ENCODE data around the gene SDHAF2.

SDHAF2 gene

GRCh38 chr11:61472868-61473267 lies 42.9 kb downstream of the SDHAF2 start:
- no peak for TF ChIP-seq CTCF (IDR thresholded peaks at IDR 0.05; ENCODE audit: low read depth, low read length, missing control alignments)
- no peak for DNase-seq (ENCODE audit: extremely low read depth, low read depth)
- no peak overlapping the region for H3K4me3 ChIP-seq (replicated peaks; ENCODE audit: low read depth, low read length)

- no peak overlapping the region for H3K4me3 ChIP-seq (replicated peaks; ENCODE audit: low read depth, low read length)
- DNase-seq (ENCODE audit: extremely low read depth, low read depth): no peak
- TF ChIP-seq CTCF (IDR thresholded peaks at IDR 0.05; ENCODE audit: low read depth, low read length, missing control alignments): no peak
Measured at GRCh38 chr11:61473370-61474012, 43.6 kb downstream of the SDHAF2 start.

- no peak for DNase-seq (ENCODE audit: extremely low read depth, low read depth)
- H3K4me3 ChIP-seq (replicated peaks; ENCODE audit: low read depth, low read length): no peak overlapping the region
- no peak for TF ChIP-seq CTCF (IDR thresholded peaks at IDR 0.05; ENCODE audit: low read depth, low read length, missing control alignments)
Measured at GRCh38 chr11:61474013-61474643, 44.2 kb downstream of the SDHAF2 start.

GRCh38 chr11:61475433-61475832 lies 45.5 kb downstream of the SDHAF2 start:
- no peak overlapping the region for H3K4me3 ChIP-seq (replicated peaks; ENCODE audit: low read depth, low read length)
- TF ChIP-seq CTCF (IDR thresholded peaks at IDR 0.05; ENCODE audit: low read depth, low read length, missing control alignments): no peak
- DNase-seq (ENCODE audit: extremely low read depth, low read depth): no peak

- no peak for TF ChIP-seq CTCF (IDR thresholded peaks at IDR 0.05; ENCODE audit: low read depth, low read length, missing control alignments)
- no peak overlapping the region for H3K4me3 ChIP-seq (replicated peaks; ENCODE audit: low read depth, low read length)
- no peak for DNase-seq (ENCODE audit: extremely low read depth, low read depth)
Measured at GRCh38 chr11:61476371-61476770, 46.4 kb downstream of the SDHAF2 start.

GRCh38 chr11:61477126-61477525 lies 47.2 kb downstream of the SDHAF2 start:
- no peak for TF ChIP-seq CTCF (IDR thresholded peaks at IDR 0.05; ENCODE audit: low read depth, low read length, missing control alignments)
- DNase-seq (ENCODE audit: extremely low read depth, low read depth): no peak
- no peak overlapping the region for H3K4me3 ChIP-seq (replicated peaks; ENCODE audit: low read depth, low read length)
